Measurements from ENCODE around the gene IGFL1. TPM values are rescaled to one million over a fixed set of nuclear protein-coding genes. Genes with fewer than 3 reads are reported as not detected.
"Not testable (repeated sequence)": the region's sequence is repeated elsewhere in the genome, so short reads cannot be mapped to it uniquely, and the experiment has no call there.

The IGFL1 gene
- total RNA-seq, 1 donor from 2014 or later: 7.9 TPM

DNA sequence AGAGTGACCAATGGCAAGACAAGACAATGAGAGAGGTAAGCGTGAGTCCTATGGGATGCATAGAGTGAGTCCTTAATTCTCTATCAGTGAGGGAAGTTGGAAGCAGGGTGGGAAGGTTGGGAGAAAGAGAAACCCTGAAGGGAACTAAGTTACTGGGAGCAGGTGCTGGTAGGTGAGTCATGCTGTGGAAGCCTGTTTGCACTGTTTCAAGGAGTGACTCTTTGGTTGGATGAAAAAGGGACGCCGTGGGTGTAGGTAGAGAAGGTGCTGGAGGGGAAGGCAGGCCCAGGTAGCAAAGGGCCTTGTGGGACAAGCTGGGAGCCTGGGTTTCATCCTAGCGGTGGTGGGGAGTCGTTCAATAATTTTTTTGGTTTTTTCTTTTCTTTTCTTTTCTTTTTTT, 21.9 kb downstream of the IGFL1 start:
- H3K36me3 ChIP-seq: no peaks in the 10 kb centered on the region
- TF ChIP-seq CTCF (IDR thresholded peaks at IDR 0.05) (no peak), POLR2AphosphoS5 (IDR thresholded peaks at IDR 0.05; ENCODE audit: insufficient read depth in 1 of 2, low read depth in 1 of 2) (no peak), POLR2A (IDR thresholded peaks at IDR 0.05) (no peak)
- H3K4me3 ChIP-seq: no peak overlapping the region
- no peak for DNase-seq (ENCODE audit: extremely low spot score in 2 of 2)
- intact Hi-C loops (cut with DNase I): no loop called here
- H3K27me3 ChIP-seq: no peaks in the 10 kb centered on the region
- H3K4me1 ChIP-seq: no peaks in the 10 kb centered on the region
- no peak overlapping the region for H3K27ac ChIP-seq
- no peaks in the 10 kb centered on the region for H3K9me3 ChIP-seq

DNA sequence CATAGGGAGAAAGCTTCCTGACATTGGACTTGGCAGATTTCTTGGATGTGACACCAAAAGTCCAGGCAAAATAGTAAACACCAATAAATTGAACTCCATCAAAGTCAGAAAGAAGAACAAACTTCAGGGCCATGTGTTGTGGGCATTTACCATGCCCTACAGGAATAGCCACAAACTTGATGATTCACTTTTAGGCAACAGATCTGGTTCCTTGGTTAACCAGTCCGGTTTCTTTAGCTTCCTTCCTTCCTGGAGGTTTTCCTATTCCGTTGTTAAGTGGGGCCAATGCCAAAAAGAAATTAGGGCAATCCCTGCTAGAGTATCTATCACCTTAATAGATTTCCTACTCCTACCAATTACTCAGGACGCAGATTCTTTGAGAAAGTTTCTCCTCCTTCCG, 25.2 kb downstream of the IGFL1 start:
- TF ChIP-seq POLR2A (IDR thresholded peaks at IDR 0.05) (no peak), POLR2AphosphoS5 (IDR thresholded peaks at IDR 0.05; ENCODE audit: insufficient read depth in 1 of 2, low read depth in 1 of 2) (no peak), CTCF (IDR thresholded peaks at IDR 0.05) (no peak)
- intact Hi-C loops (cut with DNase I): no loop called here
- Histone ChIP-seq H3K27ac (no peak overlapping the region), H3K9me3 (no peaks in the 10 kb centered on the region), H3K4me1 (no peaks in the 10 kb centered on the region), H3K36me3 (no peaks in the 10 kb centered on the region), H3K27me3 (no peaks in the 10 kb centered on the region), H3K4me3 (no peak overlapping the region)
- DNase-seq (ENCODE audit: extremely low spot score in 2 of 2): no peak

DNA sequence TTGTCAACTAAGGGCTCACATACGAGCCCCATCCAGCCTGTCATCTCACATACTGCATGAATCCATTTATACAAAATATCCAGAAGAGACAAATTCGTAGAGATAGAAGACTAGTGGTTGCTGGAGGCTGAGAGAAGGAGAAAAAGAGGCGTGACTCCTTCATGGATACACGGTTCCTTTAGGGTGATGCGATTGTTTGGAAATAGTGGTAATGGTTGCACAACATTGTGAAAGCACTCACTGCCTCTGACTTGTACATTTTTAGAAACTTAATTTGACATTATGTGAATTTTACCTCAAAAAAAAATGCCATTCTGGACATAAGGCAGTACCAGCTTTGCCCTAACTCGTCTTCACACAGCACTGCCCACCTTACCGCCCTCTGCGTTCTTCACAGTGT, 27.3 kb downstream of the IGFL1 start:
- TF ChIP-seq CTCF (IDR thresholded peaks at IDR 0.05): no peak
- TF ChIP-seq POLR2A (IDR thresholded peaks at IDR 0.05): no peak
- no peak for TF ChIP-seq POLR2AphosphoS5 (IDR thresholded peaks at IDR 0.05; ENCODE audit: insufficient read depth in 1 of 2, low read depth in 1 of 2)
- DNase-seq (ENCODE audit: extremely low spot score in 2 of 2): no peak
- Histone ChIP-seq H3K9me3 (no peaks in the 10 kb centered on the region), H3K27me3 (no peaks in the 10 kb centered on the region), H3K4me3 (no peak overlapping the region), H3K4me1 (no peaks in the 10 kb centered on the region), H3K27ac (no peak overlapping the region), H3K36me3 (no peaks in the 10 kb centered on the region)
- intact Hi-C loops (cut with DNase I): no loop called here

GRCh38 chr19:46261501-46261900, 32.0 kb downstream of the IGFL1 start:
- H3K4me3 ChIP-seq; H3K27me3 ChIP-seq; H3K36me3 ChIP-seq; DNase-seq (ENCODE audit: extremely low spot score in 2 of 2); H3K9me3 ChIP-seq; intact Hi-C loops (cut with DNase I); H3K27ac ChIP-seq; H3K4me1 ChIP-seq: not testable (repeated sequence)

GRCh38 chr19:46262684-46263296, 33.2 kb downstream of the IGFL1 start:
- H3K9me3 ChIP-seq; H3K27ac ChIP-seq; H3K4me3 ChIP-seq; H3K27me3 ChIP-seq; H3K36me3 ChIP-seq; H3K4me1 ChIP-seq; intact Hi-C loops (cut with DNase I); DNase-seq (ENCODE audit: extremely low spot score in 2 of 2): not testable (repeated sequence)

- not testable (repeated sequence) for H3K36me3 ChIP-seq; DNase-seq (ENCODE audit: extremely low spot score in 2 of 2); H3K27me3 ChIP-seq; H3K4me1 ChIP-seq; H3K27ac ChIP-seq; H3K4me3 ChIP-seq; H3K9me3 ChIP-seq
- intact Hi-C loops (cut with DNase I): loop anchor here (5.0 kb wide), 1 partner anchor 238 kb away; no protein-coding TSS in a partner anchor
These were observed 35.3 kb downstream of the IGFL1 start for GRCh38 chr19:46264801-46265200.

All from vagina (tissue), 2 donors.